Measurements from ENCODE around the gene ZNF697. TPM values are rescaled to one million over a fixed set of nuclear protein-coding genes. Genes with fewer than 3 reads are reported as not detected.
"Not testable (repeated sequence)": the region's sequence is repeated elsewhere in the genome, so short reads cannot be mapped to it uniquely, and the experiment has no call there.

ZNF697 gene
- total RNA-seq, 4 donors from 2014 or later, result 2.0 to 4.8 (median 4.0) TPM

DNA sequence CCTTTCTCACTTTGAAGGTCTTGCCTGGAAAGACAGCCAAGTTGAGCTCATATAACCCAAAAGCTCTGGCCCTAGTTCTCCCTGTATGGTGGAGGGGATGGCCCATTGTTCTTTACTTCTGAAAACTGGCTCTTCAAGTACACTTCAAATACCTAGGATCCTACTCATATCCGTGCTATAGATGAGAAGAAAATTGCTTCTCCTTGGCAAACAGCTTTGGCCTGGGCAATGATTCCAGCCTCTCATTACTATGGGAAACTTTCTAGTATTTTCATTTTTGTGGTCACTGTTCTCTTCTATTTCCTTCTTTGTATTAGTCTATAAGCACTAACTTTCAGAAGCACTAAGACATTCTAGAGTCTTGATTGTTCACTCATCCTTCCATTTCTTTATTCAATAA, 53.7 kb downstream of the ZNF697 start:
- H3K4me1 ChIP-seq, result no peaks in the 10 kb centered on the region
- DNase-seq (ENCODE audit: extremely low spot score), result no peak
- H3K4me3 ChIP-seq, result no peak overlapping the region
- TF ChIP-seq, protein P1, sequence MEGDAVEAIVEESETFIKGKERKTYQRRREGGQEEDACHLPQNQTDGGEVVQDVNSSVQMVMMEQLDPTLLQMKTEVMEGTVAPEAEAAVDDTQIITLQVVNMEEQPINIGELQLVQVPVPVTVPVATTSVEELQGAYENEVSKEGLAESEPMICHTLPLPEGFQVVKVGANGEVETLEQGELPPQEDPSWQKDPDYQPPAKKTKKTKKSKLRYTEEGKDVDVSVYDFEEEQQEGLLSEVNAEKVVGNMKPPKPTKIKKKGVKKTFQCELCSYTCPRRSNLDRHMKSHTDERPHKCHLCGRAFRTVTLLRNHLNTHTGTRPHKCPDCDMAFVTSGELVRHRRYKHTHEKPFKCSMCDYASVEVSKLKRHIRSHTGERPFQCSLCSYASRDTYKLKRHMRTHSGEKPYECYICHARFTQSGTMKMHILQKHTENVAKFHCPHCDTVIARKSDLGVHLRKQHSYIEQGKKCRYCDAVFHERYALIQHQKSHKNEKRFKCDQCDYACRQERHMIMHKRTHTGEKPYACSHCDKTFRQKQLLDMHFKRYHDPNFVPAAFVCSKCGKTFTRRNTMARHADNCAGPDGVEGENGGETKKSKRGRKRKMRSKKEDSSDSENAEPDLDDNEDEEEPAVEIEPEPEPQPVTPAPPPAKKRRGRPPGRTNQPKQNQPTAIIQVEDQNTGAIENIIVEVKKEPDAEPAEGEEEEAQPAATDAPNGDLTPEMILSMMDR (IDR thresholded peaks at IDR 0.05), result no peak
- no peak for TF ChIP-seq POLR2AphosphoS5 (IDR thresholded peaks at IDR 0.05)
- no peak for TF ChIP-seq POLR2A (IDR thresholded peaks at IDR 0.05; ENCODE audit: low read depth)
- TF ChIP-seq EP300 (IDR thresholded peaks at IDR 0.05), result no peak
- no peak overlapping the region for H3K27ac ChIP-seq (replicated peaks in 1 of 4)
- H3K9me3 ChIP-seq, result no peaks in the 10 kb centered on the region
- H3K36me3 ChIP-seq, result peaks cover 0 to 5% (median 0%) of the 10 kb centered on the region in 4 donors
- intact Hi-C loops (cut with DNase I), result no loop called here
- no peaks in the 10 kb centered on the region for H3K27me3 ChIP-seq
- 47% methylated on average over 1 of the region's 1 CpG for WGBS

DNA sequence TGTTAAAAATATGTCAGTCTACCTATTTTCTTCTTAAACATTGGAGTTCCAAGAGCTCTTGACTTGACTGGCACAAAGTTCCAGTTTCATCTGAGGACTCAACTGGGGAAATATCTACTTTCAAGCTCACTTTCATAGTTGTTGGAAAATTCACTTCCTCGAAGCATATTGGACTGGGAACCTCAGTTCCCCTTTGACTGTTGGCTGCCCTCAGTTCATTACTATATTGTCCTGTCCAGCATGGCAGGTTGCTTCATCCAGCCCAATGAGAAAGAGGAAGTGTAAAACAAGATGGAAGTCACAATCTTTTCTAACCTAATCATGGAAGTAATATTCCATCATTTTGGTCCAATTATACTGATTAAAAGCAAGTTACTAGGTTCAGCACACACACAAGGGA, 54.3 kb downstream of the ZNF697 start:
- Histone ChIP-seq H3K4me1 (no peaks in the 10 kb centered on the region), H3K36me3 (peaks cover 0 to 5% (median 0%) of the 10 kb centered on the region in 4 donors), H3K9me3 (no peaks in the 10 kb centered on the region), H3K27me3 (no peaks in the 10 kb centered on the region), H3K4me3 (no peak overlapping the region), H3K27ac (replicated peaks in 1 of 4) (no peak overlapping the region)
- intact Hi-C loops (cut with DNase I), result no loop called here
- no peak for DNase-seq (ENCODE audit: extremely low spot score)
- WGBS, result 69% methylated on average over 1 of the region's 1 CpG
- TF ChIP-seq, protein P1 (IDR thresholded peaks at IDR 0.05), result no peak
- no peak for TF ChIP-seq POLR2A (IDR thresholded peaks at IDR 0.05; ENCODE audit: low read depth)

DNA sequence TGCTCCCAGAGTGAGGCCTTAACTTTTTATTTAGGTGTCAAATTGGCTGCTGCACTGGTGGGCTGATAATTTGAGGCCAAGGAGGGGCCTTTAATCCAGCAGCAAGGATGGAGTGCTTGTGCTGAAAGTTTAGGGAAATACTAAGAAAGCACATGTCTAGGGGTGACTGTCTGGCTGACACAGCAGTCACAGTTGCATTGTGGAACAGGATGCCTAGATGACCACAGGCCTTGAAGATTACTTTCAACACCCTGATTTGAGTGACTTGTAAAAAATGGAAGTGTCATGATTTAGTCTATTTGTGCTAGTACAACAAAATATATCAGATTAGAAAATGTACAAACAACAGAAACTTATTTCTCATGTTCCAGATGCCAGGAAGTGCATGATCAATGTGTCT, 57.7 kb downstream of the ZNF697 start:
- TF ChIP-seq POLR2A (IDR thresholded peaks at IDR 0.05; ENCODE audit: low read depth) (no peak), EP300 (IDR thresholded peaks at IDR 0.05) (no peak), POLR2AphosphoS5 (IDR thresholded peaks at IDR 0.05) (no peak)
- TF ChIP-seq, protein P1 (IDR thresholded peaks at IDR 0.05), result no peak
- Histone ChIP-seq H3K27ac (replicated peaks in 1 of 4) (no peak overlapping the region), H3K36me3 (no peaks in the 10 kb centered on the region), H3K27me3 (no peaks in the 10 kb centered on the region), H3K4me3 (no peak overlapping the region), H3K9me3 (no peaks in the 10 kb centered on the region), H3K4me1 (no peaks in the 10 kb centered on the region)
- intact Hi-C loops (cut with DNase I), result no loop called here
- DNase-seq (ENCODE audit: extremely low spot score), result no peak

DNA sequence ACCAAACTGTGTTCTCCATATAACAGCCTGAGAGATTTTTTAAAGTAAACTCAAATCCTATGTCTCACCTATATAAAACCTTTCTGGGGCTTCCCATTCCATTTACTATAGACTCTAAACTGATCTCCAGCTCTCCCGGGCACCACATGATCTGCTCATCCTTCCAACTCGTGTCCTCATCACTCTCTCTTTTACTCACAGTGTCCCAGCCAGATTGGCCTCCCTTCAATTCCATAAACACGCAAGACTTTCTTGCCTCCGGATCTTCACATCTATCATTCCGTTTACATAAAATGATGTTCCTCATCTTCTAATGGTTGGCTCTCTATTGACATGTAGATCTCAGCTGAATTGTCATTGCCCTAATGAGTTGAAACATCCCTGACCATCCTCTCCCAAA, 59.4 kb downstream of the ZNF697 start:
- DNase-seq (ENCODE audit: extremely low spot score), result no peak

DNA sequence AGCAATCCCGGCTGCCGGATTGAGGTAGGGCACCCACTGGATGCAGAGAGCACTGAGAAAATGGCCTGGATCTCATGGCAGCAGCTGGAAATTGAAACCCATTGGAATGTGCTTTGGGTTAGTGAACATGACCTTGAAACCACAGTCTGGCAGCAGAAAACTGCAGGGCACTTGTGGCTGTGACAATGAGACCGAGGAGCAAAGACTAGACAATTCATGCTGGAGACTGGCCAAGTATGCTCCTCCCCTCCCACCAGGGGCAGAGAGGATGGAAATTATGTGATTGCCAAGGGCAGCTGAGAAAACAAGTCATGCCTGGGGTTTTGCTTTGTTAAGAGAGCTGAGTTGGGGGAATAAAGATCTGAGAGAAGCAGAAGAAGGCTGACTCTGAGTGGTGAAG, 60.7 kb downstream of the ZNF697 start:
- no peak overlapping the region for H3K27ac ChIP-seq (replicated peaks in 1 of 4)
- H3K27me3 ChIP-seq, result no peaks in the 10 kb centered on the region
- H3K36me3 ChIP-seq, result no peaks in the 10 kb centered on the region
- no peak for DNase-seq (ENCODE audit: extremely low spot score)
- no peaks in the 10 kb centered on the region for H3K9me3 ChIP-seq
- TF ChIP-seq POLR2AphosphoS5 (IDR thresholded peaks at IDR 0.05), result no peak
- no peak for TF ChIP-seq POLR2A (IDR thresholded peaks at IDR 0.05; ENCODE audit: low read depth)
- TF ChIP-seq, protein P1 (IDR thresholded peaks at IDR 0.05), result no peak
- TF ChIP-seq EP300 (IDR thresholded peaks at IDR 0.05), result no peak
- H3K4me1 ChIP-seq, result no peaks in the 10 kb centered on the region
- no peak overlapping the region for H3K4me3 ChIP-seq
- intact Hi-C loops (cut with DNase I), result no loop called here
- WGBS, result 83% methylated on average over 3 of the region's 3 CpGs

More for the DNA sequence above, 59.4 kb downstream of the ZNF697 start:
- H3K9me3 ChIP-seq, result no peaks in the 10 kb centered on the region
- H3K27me3 ChIP-seq, result no peaks in the 10 kb centered on the region
- no peaks in the 10 kb centered on the region for H3K36me3 ChIP-seq
- no peaks in the 10 kb centered on the region for H3K4me1 ChIP-seq
- H3K4me3 ChIP-seq, result no peak overlapping the region
- no peak overlapping the region for H3K27ac ChIP-seq (replicated peaks in 1 of 4)
- TF ChIP-seq POLR2A (IDR thresholded peaks at IDR 0.05; ENCODE audit: low read depth) (no peak), POLR2AphosphoS5 (IDR thresholded peaks at IDR 0.05) (no peak), EP300 (IDR thresholded peaks at IDR 0.05) (no peak)
- TF ChIP-seq, protein P1 (IDR thresholded peaks at IDR 0.05), result no peak
- intact Hi-C loops (cut with DNase I), result no loop called here
- WGBS, result 77% methylated on average over 5 of the region's 5 CpGs

DNA sequence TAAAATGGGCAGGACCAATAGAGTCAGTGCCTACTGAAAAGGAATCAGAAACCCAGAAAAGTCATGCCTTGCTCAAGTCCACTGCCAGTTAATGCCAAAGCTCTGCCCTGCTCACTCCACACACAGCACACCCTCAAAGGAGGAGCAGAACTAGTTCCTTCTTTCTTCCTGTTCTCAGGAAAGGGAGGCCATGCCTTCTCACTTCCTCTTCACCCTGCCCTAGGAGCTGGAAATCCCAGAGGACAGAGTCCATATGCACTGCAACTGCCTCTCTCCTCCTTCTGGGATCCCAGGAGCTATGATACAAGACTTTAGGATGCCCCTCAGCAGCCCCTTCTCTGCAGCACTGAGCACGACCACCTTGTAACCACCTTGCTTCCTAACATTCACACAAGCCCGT, 62.3 kb downstream of the ZNF697 start:
- H3K27me3 ChIP-seq; DNase-seq (ENCODE audit: extremely low spot score); H3K9me3 ChIP-seq; H3K36me3 ChIP-seq; H3K4me3 ChIP-seq; H3K4me1 ChIP-seq; H3K27ac ChIP-seq (replicated peaks in 1 of 4); intact Hi-C loops (cut with DNase I): not testable (repeated sequence)
- 92% methylated on average over 2 of the region's 2 CpGs for WGBS
